ENCODE results near the gene FOXL3.

- no peak for TF ChIP-seq CTCF (IDR thresholded peaks at IDR 0.05)
- no peak for TF ChIP-seq POLR2A (IDR thresholded peaks at IDR 0.05)
Measured at GRCh38 chr7:333393-333764, 43.4 kb downstream of the FOXL3 start.

All from right lobe of liver (tissue), 4 donors.